ENCODE measurements around the gene MYH11. TPM values are rescaled to one million over a fixed set of nuclear protein-coding genes. Genes with fewer than 3 reads are reported as not detected.

Gene MYH11
- total and polyA plus RNA-seq, 8 donors = 1.6 to 24.7 (median 5.0) TPM

DNA sequence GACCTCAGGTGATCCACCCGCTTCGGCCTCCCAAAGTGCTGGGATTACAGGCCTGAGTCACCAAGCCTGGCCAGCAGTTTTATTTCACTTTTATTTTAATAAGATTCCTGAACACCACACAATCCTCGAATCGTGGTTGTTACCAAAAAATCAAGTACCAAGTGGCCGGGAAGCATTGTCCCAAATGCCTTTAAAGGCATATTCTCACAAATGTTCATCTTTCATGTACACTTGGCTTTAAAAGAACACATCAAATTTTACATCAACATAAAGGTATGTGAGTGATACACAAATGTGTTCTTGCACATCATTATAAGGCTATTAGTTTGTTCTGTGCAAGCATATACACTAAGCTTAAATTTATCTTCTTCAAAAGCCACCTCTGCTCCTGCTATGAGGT lies 8.1 kb upstream of the MYH11 start:
- H3K9me3 ChIP-seq = no peaks in the 10 kb centered on the region
- DNase-seq = no peak
- FAIRE-seq = no peak
- no peak overlapping the region for H3K27ac ChIP-seq
- H3K4me1 ChIP-seq = no peaks in the 10 kb centered on the region
- H3K27me3 ChIP-seq = no peaks in the 10 kb centered on the region
- intact Hi-C loops (cut with DNase I) = no loop called here
- TF ChIP-seq, protein P1, sequence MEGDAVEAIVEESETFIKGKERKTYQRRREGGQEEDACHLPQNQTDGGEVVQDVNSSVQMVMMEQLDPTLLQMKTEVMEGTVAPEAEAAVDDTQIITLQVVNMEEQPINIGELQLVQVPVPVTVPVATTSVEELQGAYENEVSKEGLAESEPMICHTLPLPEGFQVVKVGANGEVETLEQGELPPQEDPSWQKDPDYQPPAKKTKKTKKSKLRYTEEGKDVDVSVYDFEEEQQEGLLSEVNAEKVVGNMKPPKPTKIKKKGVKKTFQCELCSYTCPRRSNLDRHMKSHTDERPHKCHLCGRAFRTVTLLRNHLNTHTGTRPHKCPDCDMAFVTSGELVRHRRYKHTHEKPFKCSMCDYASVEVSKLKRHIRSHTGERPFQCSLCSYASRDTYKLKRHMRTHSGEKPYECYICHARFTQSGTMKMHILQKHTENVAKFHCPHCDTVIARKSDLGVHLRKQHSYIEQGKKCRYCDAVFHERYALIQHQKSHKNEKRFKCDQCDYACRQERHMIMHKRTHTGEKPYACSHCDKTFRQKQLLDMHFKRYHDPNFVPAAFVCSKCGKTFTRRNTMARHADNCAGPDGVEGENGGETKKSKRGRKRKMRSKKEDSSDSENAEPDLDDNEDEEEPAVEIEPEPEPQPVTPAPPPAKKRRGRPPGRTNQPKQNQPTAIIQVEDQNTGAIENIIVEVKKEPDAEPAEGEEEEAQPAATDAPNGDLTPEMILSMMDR (IDR thresholded peaks at IDR 0.05) = no peak
- no peak overlapping the region for H3K4me3 ChIP-seq
- WGBS, 2 donors = 83 to 93% methylated on average over 5 of the region's 5 CpGs
- peaks cover 0 to 34% (median 3%) of the 10 kb centered on the region in 3 donors for H3K36me3 ChIP-seq
- ATAC-seq = no peak

- ATAC-seq = no peak
- Histone ChIP-seq H3K36me3 (peaks cover 0 to 17% (median 0%) of the 10 kb centered on the region in 3 donors), H3K4me3 (no peak overlapping the region), H3K27me3 (peaks cover 0 to 6% (median 1%) of the 10 kb centered on the region in 4 donors), H3K27ac (no peak overlapping the region), H3K9me3 (no peaks in the 10 kb centered on the region), H3K4me1 (peaks cover 0 to 5% (median 0%) of the 10 kb centered on the region in 3 donors)
- DNase-seq = no peak
- FAIRE-seq = no peak
- intact Hi-C loops (cut with DNase I) = no loop called here
- TF ChIP-seq, protein P1 (IDR thresholded peaks at IDR 0.05) = no peak
- 75 to 82% methylated on average over 3 of the region's 3 CpGs for WGBS, 2 donors
Observed at GRCh38 chr16:15861996-15862395, 5.2 kb upstream of the MYH11 start.

GRCh38 chr16:15858921-15859668 lies 2.3 kb upstream of the MYH11 start:
- intact Hi-C loops (cut with DNase I) = no loop called here
- no peak overlapping the region for H3K27ac ChIP-seq
- peaks cover 0 to 6% (median 2%) of the 10 kb centered on the region in 4 donors for H3K27me3 ChIP-seq
- WGBS, 2 donors = 91% methylated on average over 12 of the region's 12 CpGs
- H3K4me3 ChIP-seq = no peak overlapping the region
- DNase-seq (no peak), FAIRE-seq (no peak), ATAC-seq (no peak)
- no peaks in the 10 kb centered on the region for H3K9me3 ChIP-seq
- TF ChIP-seq, protein P1 (IDR thresholded peaks at IDR 0.05) = no peak
- H3K4me1 ChIP-seq = peaks cover 0 to 5% (median 0%) of the 10 kb centered on the region in 3 donors
- H3K36me3 ChIP-seq = no peaks in the 10 kb centered on the region

DNA sequence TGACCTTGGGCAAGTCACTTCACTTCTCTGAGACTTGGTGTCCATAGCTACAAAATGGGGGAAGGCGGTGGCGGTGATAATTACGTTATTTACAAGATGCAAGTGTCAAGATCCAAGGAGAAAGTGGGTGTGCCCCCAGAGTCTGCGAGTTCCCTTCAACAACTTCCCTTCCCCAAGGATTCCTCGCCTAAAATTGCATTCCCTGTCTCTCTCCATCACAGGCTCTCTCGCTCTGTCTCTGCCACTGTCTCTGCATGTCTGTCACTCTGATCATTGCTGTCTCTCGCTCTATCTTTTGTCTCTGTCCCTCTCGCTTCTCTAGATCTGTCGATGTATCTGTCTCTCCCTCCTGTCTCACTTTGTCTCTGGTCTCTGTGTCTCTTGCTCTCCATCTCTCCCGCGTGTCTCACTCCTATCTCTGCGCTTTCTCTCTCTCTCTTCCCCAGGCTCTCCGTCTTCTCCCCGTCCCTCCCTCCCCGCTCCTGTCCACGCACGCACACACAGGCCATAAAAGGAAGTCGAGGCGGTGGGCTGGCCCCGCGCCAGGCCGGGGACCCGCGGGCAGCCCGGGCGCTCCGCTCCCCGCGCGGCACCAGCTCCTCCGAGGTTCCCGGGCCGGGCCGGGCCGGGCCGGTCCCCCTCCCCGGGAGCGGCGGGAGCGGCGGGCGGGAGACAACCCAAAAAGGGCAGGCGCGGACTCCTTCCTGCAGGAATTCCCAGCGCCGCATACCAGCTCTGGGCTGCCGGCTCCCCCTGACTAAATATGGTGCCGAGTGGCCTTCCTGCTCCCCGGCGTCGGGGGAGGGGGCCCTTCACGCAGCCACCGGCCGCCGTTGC lies 1.1 kb upstream of the MYH11 start:
- peak in 2 of 4 donors; percentile 19 to 39 for ATAC-seq
- peak overlapping the region in 2 of 4 donors; percentile 9 to 30 for H3K4me3 ChIP-seq
- no peak for FAIRE-seq

More for the DNA sequence above, 1.1 kb upstream of the MYH11 start:
- DNase-seq = peak in 3 of 6 donors; percentile 29 to 59 (median 58)
- TF ChIP-seq, protein P1 (IDR thresholded peaks at IDR 0.05) = no peak
- Histone ChIP-seq H3K27ac (no peak overlapping the region), H3K36me3 (no peaks in the 10 kb centered on the region), H3K27me3 (peaks cover 0 to 6% (median 2%) of the 10 kb centered on the region in 4 donors), H3K4me1 (peaks cover 0 to 5% (median 0%) of the 10 kb centered on the region in 3 donors), H3K9me3 (no peaks in the 10 kb centered on the region)
- intact Hi-C loops (cut with DNase I) = no loop called here
- WGBS, 2 donors = 2% methylated on average over 54 to 55 of the region's 55 CpGs

All from pancreas (tissue), 10 donors.